Vagina (tissue), 2 donors: ENCODE data around the gene CNTD1.

Source experiments
- CTCF ChIP-seq, 3 experiments: fragments of 450-650 bp in 2 of 3; fragments of 200-600 bp in 1 of 3; sonication (generic) in 1 of 3; IDR thresholded peaks; one replicate each; pipeline ENCODE4 v1.5.1; 2017 to 2019; ENCODE audit warnings: antibody characterized with exemption in 3 of 3, mild to moderate bottlenecking in 2 of 3, moderate library complexity in 2 of 3
- POLR2A ChIP-seq, 2 donors: fragments of 450-650 bp; IDR thresholded peaks; one replicate each; pipeline ENCODE4 v1.6.1; 2017; ENCODE audit warnings: antibody characterized with exemption in 2 of 2, mild to moderate bottlenecking in 2 of 2, moderate library complexity in 2 of 2
- POLR2AphosphoS5 ChIP-seq, 2 donors: sonication (generic); formaldehyde crosslinking; IDR thresholded peaks; one replicate each; pipeline ENCODE4 v1.9.0; 2017; ENCODE audit warnings: antibody characterized with exemption in 2 of 2, mild to moderate bottlenecking in 2 of 2, low read depth in 1 of 2; ENCODE audit not compliant: insufficient read depth in 1 of 2

GRCh38 chr17:42798011-42798382 is 664 bp upstream of the CNTD1 start:
- TF ChIP-seq POLR2A (IDR thresholded peaks at IDR 0.05) (no peak), CTCF (IDR thresholded peaks at IDR 0.05) (no peak), POLR2AphosphoS5 (IDR thresholded peaks at IDR 0.05; ENCODE audit: insufficient read depth in 1 of 2, low read depth in 1 of 2) (no peak)
